GM18498 (cell line): ENCODE data around the gene ACOXL.
A peak's percentile ranks its signal among the peaks of the same experiment; 100 is the strongest.
"Not testable (repeated sequence)": the region's sequence is repeated elsewhere in the genome, so short reads cannot be mapped to it uniquely, and the experiment has no call there.

Experiments
- ATAC-seq: cut with Tn5 transposase; IDR thresholded peaks from one replicate; pipeline ENCODE4 v1.9.1; 2021; ENCODE audit warnings: mild to moderate bottlenecking, moderate library complexity; ENCODE audit not compliant: unreplicated experiment

ACOXL gene

GRCh38 chr2:111030260-111030891, 298.0 kb downstream of the ACOXL start:
- ATAC-seq = peak; percentile 67

- no peak for ATAC-seq
Measured at GRCh38 chr2:111030945-111031344, 298.6 kb downstream of the ACOXL start.

GRCh38 chr2:111031546-111032478, 299.4 kb downstream of the ACOXL start:
- no peak for ATAC-seq

GRCh38 chr2:111032721-111033429, 300.5 kb downstream of the ACOXL start:
- no peak for ATAC-seq

GRCh38 chr2:111034146-111034545, 301.8 kb downstream of the ACOXL start:
- no peak for ATAC-seq

- ATAC-seq = no peak
Measured at GRCh38 chr2:111034606-111035005, 302.2 kb downstream of the ACOXL start.

GRCh38 chr2:111035830-111036441, 303.6 kb downstream of the ACOXL start:
- peak; percentile 75 for ATAC-seq

- peak; percentile 55 for ATAC-seq
Measured at GRCh38 chr2:111037128-111037527, 304.8 kb downstream of the ACOXL start.

GRCh38 chr2:111039628-111040383, 307.4 kb downstream of the ACOXL start:
- no peak for ATAC-seq

- no peak for ATAC-seq
Measured at GRCh38 chr2:111041398-111042202, 309.2 kb downstream of the ACOXL start.

GRCh38 chr2:111042261-111042660, 309.9 kb downstream of the ACOXL start:
- ATAC-seq = no peak

GRCh38 chr2:111042772-111043771, 310.7 kb downstream of the ACOXL start:
- peak; percentile 65 for ATAC-seq

- no peak for ATAC-seq
Measured at GRCh38 chr2:111044066-111044465, 311.7 kb downstream of the ACOXL start.

- not testable (repeated sequence) for ATAC-seq
Measured at GRCh38 chr2:111045236-111045635, 312.9 kb downstream of the ACOXL start.

GRCh38 chr2:111045771-111046444, 313.5 kb downstream of the ACOXL start:
- ATAC-seq = no peak

GRCh38 chr2:111046670-111047069, 314.3 kb downstream of the ACOXL start:
- no peak for ATAC-seq

GRCh38 chr2:111048856-111049768, 316.7 kb downstream of the ACOXL start:
- no peak for ATAC-seq
